Neuronal stem cell (in vitro differentiated cells): Measurements from ENCODE around the gene WEE2.

Source experiments
- DNase-seq: peaks from one replicate; pipeline ENCODE4 v3.0.0-alpha.2; 2013; ENCODE audit warnings: low spot score
- H2AFZ ChIP-seq: one replicate; pipeline ENCODE4 v1.6.1; 2013; ENCODE audit warnings: mild to moderate bottlenecking, low read length, inconsistent platforms
- H2AK5ac ChIP-seq: 2 replicates; pipeline ENCODE4 v1.6.1; 2013; ENCODE audit warnings: low read depth, mild to moderate bottlenecking, inconsistent platforms, low read length, moderate library complexity, mixed read lengths
- H2BK120ac ChIP-seq: 2 replicates; pipeline ENCODE4 v1.6.1; 2013; ENCODE audit warnings: low read depth, mild to moderate bottlenecking, inconsistent platforms, low read length, moderate library complexity, mixed read lengths
- H2BK12ac ChIP-seq: one replicate; pipeline ENCODE4 v1.6.1; 2013; ENCODE audit warnings: low read length, inconsistent platforms
- H2BK15ac ChIP-seq: 2 replicates; pipeline ENCODE4 v1.6.1; 2013; ENCODE audit warnings: mild to moderate bottlenecking, low read length, inconsistent platforms, mixed read lengths
- H2BK5ac ChIP-seq: one replicate; pipeline ENCODE4 v1.6.1; 2013; ENCODE audit warnings: inconsistent platforms, mild to moderate bottlenecking, low read length, moderate library complexity
- H3K14ac ChIP-seq: one replicate; pipeline ENCODE4 v1.6.1; 2013; ENCODE audit warnings: low read length, inconsistent platforms
- H3K18ac ChIP-seq: 2 replicates; pipeline ENCODE4 v1.6.1; 2013; ENCODE audit warnings: low read length, inconsistent platforms
- H3K23ac ChIP-seq: 2 replicates; pipeline ENCODE4 v1.6.1; 2013; ENCODE audit warnings: low read depth, mild to moderate bottlenecking, mixed read lengths, low read length, inconsistent platforms; ENCODE audit not compliant: poor library complexity
- H3K27ac ChIP-seq: replicated peaks from 3 replicates; pipeline ENCODE4 v1.5.1; 2013; ENCODE audit warnings: low read length, inconsistent platforms
- H3K27me3 ChIP-seq, 3 experiments: 2 replicates each; pipeline ENCODE4 v1.6.1; 2013; ENCODE audit warnings: low read length in 3 of 3, mild to moderate bottlenecking in 2 of 3, inconsistent platforms in 1 of 3, low read depth in 1 of 3, mixed read lengths in 1 of 3, moderate library complexity in 1 of 3; ENCODE audit not compliant: control insufficient read depth in 3 of 3, insufficient read depth in 3 of 3
- H3K36me3 ChIP-seq, 2 donors: replicated peaks in 1 of 2; 2 replicates each; pipeline ENCODE4 v1.6.1; 2013; ENCODE audit warnings: low read length in 2 of 2; ENCODE audit not compliant: control insufficient read depth in 2 of 2, insufficient read depth in 2 of 2
- H3K4ac ChIP-seq: 2 replicates; pipeline ENCODE4 v1.6.1; 2013; ENCODE audit warnings: inconsistent platforms, mild to moderate bottlenecking, low read length, moderate library complexity
- H3K4me1 ChIP-seq, 2 donors: 1 replicate in 1 of 2; 2 replicates in 1 of 2; pipeline ENCODE4 v1.6.1; 2013; ENCODE audit warnings: low read length in 2 of 2, low read depth in 1 of 2; ENCODE audit not compliant: control insufficient read depth in 2 of 2, insufficient read depth in 1 of 2
- H3K4me2 ChIP-seq: one replicate; pipeline ENCODE4 v1.6.1; 2013; ENCODE audit warnings: mild to moderate bottlenecking, low read length, inconsistent platforms; ENCODE audit not compliant: insufficient read depth, poor library complexity, severe bottlenecking
- H3K4me3 ChIP-seq, 2 donors: 2 replicates each; pipeline ENCODE4 v1.5.1; 2013; ENCODE audit warnings: low read length in 2 of 2, mild to moderate bottlenecking in 2 of 2, inconsistent platforms in 1 of 2, moderate library complexity in 1 of 2
- H3K79me1 ChIP-seq: one replicate; pipeline ENCODE4 v1.6.1; 2013; ENCODE audit warnings: low read depth, mild to moderate bottlenecking, inconsistent platforms, low read length, moderate library complexity
- H3K9ac ChIP-seq: one replicate; pipeline ENCODE4 v1.6.1; 2013; ENCODE audit warnings: mild to moderate bottlenecking, low read depth, low read length, inconsistent platforms; ENCODE audit not compliant: poor library complexity
- H3K9me3 ChIP-seq, 2 donors: replicated peaks in 1 of 2; 2 replicates each; pipeline versions ENCODE3 to v1.6.1; 2013; ENCODE audit warnings: low read length in 2 of 2, mild to moderate bottlenecking in 2 of 2, inconsistent platforms in 1 of 2, low read depth in 1 of 2, mixed read lengths in 1 of 2, moderate library complexity in 1 of 2; ENCODE audit not compliant: control insufficient read depth in 2 of 2, insufficient read depth in 1 of 2
- H4K8ac ChIP-seq: one replicate; pipeline ENCODE4 v1.6.1; 2013; ENCODE audit warnings: low read depth, mild to moderate bottlenecking, inconsistent platforms, low read length, moderate library complexity
- H4K91ac ChIP-seq: one replicate; pipeline ENCODE4 v1.6.1; 2013; ENCODE audit warnings: low read length, low read depth, mild to moderate bottlenecking, inconsistent platforms; ENCODE audit not compliant: poor library complexity
- WGBS, 2 donors: extraction: QIAGEN DNeasy Blood & Tissue Kit; methylation state at CpG; one replicate each; pipeline ENCODE4 v1.1.7; 2013; ENCODE audit warnings: missing lambda C conversion rate in 2 of 2, mixed read lengths in 1 of 2; ENCODE audit not compliant: insufficient read length in 2 of 2, insufficient replicate concordance in 1 of 2; ENCODE audit errors: extremely low coverage in 2 of 2; 5-methylcytosine and 5-hydroxymethylcytosine counted together

WEE2 gene

DNA sequence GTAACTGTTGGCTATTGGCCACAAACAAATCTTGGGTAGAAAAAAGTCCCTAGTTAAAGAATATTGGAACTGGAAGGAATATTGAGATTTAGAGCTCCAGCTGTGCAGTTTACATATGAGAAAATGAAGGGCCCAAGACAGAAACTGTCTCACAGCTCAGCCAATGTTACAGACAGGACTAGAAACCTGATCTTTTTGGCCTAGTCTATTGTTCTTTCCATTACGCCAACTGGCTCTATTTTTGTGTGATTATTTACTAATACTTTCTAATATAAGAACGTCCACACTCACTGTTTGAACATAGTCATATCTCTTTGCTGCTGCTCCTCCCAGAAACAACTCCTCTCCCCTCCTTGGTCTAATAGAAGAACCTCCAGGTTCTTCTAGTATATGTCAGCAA is 1.2 kb downstream of the WEE2 start:
- Histone ChIP-seq H3K4me1 (peaks cover 0 to 4% of the 10 kb centered on the region in 2 donors), H3K27ac (no peak overlapping the region), H3K14ac (no peak overlapping the region), H3K4ac (no peak overlapping the region), H3K23ac (no peak overlapping the region), H3K27me3 (no peaks in the 10 kb centered on the region), H4K8ac (no peak overlapping the region), H2BK15ac (no peak overlapping the region), H3K4me2 (no peak overlapping the region), H3K9ac (no peak overlapping the region), H4K91ac (no peak overlapping the region), H2AFZ (no peak overlapping the region), H3K4me3 (no peak overlapping the region), H2BK12ac (no peak overlapping the region), H2BK120ac (no peak overlapping the region), H2AK5ac (no peak overlapping the region), H2BK5ac (no peak overlapping the region), H3K36me3 (no peaks in the 10 kb centered on the region), H3K9me3 (no peaks in the 10 kb centered on the region), H3K18ac (no peak overlapping the region), H3K79me1 (no peaks in the 10 kb centered on the region)
- DNase-seq: no peak
- no CpG with 5 or more reads among the region's 2 CpGs for WGBS, 2 donors

DNA sequence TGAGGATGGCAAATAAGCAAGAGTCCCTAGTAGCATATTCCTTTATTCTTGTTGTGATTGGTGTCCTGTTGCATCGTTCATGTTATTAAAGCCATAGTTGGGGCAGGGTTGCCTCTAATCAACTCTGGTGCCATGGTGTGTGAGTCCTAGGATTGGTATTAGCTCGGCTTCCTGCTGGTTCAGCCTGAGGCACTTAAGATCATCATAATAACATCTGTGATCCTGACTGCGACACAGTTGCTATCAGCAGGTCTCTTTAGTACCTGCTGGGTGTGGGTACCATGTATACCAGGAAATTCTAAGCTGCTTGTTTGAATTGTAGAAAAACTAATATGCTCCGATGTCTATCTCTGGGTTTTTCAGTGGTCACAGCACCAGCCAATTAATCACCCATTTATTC is 1.6 kb downstream of the WEE2 start:
- no CpG with 5 or more reads among the region's 4 CpGs for WGBS, 2 donors
- H3K9me3 ChIP-seq: no peaks in the 10 kb centered on the region
- H2AFZ ChIP-seq: no peak overlapping the region
- H4K8ac ChIP-seq: no peak overlapping the region
- H2BK12ac ChIP-seq: no peak overlapping the region
- peaks cover 0 to under 1% of the 10 kb centered on the region in 2 donors for H3K4me1 ChIP-seq
- no peak for DNase-seq
- H4K91ac ChIP-seq: no peak overlapping the region
- no peak overlapping the region for H3K14ac ChIP-seq
- no peak overlapping the region for H2BK120ac ChIP-seq
- no peaks in the 10 kb centered on the region for H3K27me3 ChIP-seq
- H2BK15ac ChIP-seq: no peak overlapping the region
- H3K27ac ChIP-seq: no peak overlapping the region
- H2AK5ac ChIP-seq: no peak overlapping the region
- no peaks in the 10 kb centered on the region for H3K36me3 ChIP-seq
- H3K79me1 ChIP-seq: no peaks in the 10 kb centered on the region
- H3K4ac ChIP-seq: no peak overlapping the region
- no peak overlapping the region for H3K4me2 ChIP-seq
- H3K18ac ChIP-seq: no peak overlapping the region
- H3K9ac ChIP-seq: no peak overlapping the region
- no peak overlapping the region for H3K4me3 ChIP-seq
- H2BK5ac ChIP-seq: no peak overlapping the region
- no peak overlapping the region for H3K23ac ChIP-seq

DNA sequence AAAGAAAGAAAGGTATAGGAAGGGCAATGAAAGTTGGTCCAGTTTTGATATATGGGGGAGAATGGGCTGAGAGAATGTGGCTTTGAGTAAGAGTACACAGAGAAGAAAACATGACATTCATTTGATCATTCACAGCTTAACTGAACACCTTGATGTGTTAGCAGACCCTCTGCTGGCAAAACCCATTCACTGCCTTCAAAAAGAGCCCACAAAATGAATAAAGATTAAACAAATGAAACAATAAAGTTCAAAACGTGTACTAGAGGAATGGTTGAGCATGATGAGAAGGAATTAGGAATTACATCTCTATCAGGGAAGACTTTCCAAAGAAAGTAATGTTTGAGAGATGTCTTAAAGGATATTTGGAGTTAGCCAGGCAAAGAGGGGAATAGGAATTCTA is 2.1 kb downstream of the WEE2 start:
- Histone ChIP-seq H2BK15ac (no peak overlapping the region), H2BK12ac (no peak overlapping the region), H3K27ac (no peak overlapping the region), H3K27me3 (no peaks in the 10 kb centered on the region), H3K9me3 (no peaks in the 10 kb centered on the region), H4K8ac (no peak overlapping the region), H4K91ac (no peak overlapping the region), H3K4me2 (no peak overlapping the region), H3K18ac (no peak overlapping the region), H3K4me3 (no peak overlapping the region), H3K9ac (no peak overlapping the region), H2BK120ac (no peak overlapping the region), H2AK5ac (no peak overlapping the region), H2AFZ (no peak overlapping the region), H3K36me3 (no peaks in the 10 kb centered on the region), H3K4ac (no peak overlapping the region), H3K14ac (no peak overlapping the region), H3K4me1 (no peaks in the 10 kb centered on the region), H3K23ac (no peak overlapping the region), H3K79me1 (no peaks in the 10 kb centered on the region), H2BK5ac (no peak overlapping the region)
- WGBS, 2 donors: no CpG with 5 or more reads among the region's 1 CpG
- no peak for DNase-seq

DNA sequence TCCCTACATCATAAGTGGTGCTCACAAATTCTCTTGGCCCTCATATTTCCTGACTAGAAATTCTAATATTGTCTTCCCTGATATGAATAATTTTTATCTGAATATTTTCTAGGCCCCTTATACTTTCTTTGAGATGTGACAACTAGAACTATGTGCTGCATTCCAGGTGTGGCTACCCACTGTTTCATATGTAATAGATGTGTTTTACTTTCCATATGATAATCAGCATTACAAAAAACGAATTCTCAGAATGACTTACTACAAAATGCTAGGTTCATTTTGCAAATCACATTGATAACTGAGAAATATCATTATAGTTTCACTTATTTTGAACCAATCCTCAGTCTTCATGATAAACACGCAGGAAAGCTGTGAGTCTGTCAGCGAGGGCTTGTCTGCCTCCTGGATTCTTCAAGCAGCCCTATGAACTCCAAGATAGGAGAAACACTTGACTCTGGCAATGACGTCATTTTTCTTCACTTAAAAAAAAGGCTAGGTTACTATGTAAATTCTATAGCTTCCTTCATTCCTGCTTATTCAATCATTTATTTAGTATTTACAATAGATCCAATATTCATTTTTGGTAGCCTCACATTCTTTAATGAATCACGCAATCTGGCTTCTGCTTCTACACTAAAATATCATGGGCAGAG is 4.6 kb downstream of the WEE2 start:
- no peak overlapping the region for H2BK120ac ChIP-seq
- no peak overlapping the region for H4K8ac ChIP-seq
- H3K36me3 ChIP-seq: no peaks in the 10 kb centered on the region
- no peak overlapping the region for H3K27ac ChIP-seq
- no peak overlapping the region for H2AK5ac ChIP-seq
- no CpG with 5 or more reads among the region's 5 CpGs for WGBS, 2 donors
- no peak overlapping the region for H3K18ac ChIP-seq
- H3K14ac ChIP-seq: no peak overlapping the region
- no peaks in the 10 kb centered on the region for H3K9me3 ChIP-seq
- no peak for DNase-seq
- H2AFZ ChIP-seq: no peak overlapping the region
- H2BK12ac ChIP-seq: no peak overlapping the region
- H3K79me1 ChIP-seq: no peaks in the 10 kb centered on the region
- no peak overlapping the region for H3K23ac ChIP-seq
- H3K9ac ChIP-seq: no peak overlapping the region
- no peak overlapping the region for H3K4me2 ChIP-seq
- H3K4me1 ChIP-seq: no peaks in the 10 kb centered on the region
- no peak overlapping the region for H2BK5ac ChIP-seq
- no peaks in the 10 kb centered on the region for H3K27me3 ChIP-seq
- no peak overlapping the region for H3K4me3 ChIP-seq
- no peak overlapping the region for H3K4ac ChIP-seq
- no peak overlapping the region for H4K91ac ChIP-seq
- H2BK15ac ChIP-seq: no peak overlapping the region
